ENCODE measurements around the gene RNF8.

The RNF8 gene

DNA sequence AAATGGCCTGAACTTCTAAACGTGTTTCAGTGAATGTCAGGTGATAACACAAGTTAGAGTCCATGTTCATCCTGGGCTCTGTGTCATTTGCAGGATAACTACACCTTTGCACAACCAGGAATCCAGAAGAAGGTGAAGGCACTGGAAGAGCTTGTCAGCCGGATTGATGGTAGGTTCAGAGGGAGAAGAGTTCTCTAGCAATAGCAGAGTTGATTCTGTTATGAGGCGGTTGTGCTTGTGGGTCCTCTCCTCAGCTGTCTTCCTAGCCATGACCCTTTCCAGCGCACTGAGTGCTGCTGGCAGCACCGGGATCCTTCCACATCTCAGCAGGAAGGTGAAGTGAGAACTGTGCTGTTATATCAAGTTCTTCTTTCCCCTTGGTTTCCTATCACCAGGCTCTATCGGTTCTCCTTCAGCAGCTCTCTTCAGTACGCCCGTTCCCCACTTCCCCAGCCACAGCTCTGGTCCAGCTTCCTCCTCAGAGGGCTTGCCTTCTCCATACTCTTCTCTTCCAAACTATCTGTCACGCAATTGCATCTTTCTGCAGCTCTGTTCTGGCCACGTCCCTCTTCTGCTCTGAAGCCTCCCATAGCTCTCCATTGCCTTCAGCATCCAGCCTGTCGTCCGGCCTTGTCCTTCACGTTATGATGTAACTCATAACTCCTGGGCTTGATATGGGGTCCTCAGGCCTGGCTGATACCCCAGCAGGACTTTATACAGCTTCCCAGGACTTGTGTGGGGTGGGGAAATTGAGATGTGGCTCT, 39.9 kb upstream of the RNF8 start:
- H3K4me3 ChIP-seq (ENCODE audit: low read length) = no peak overlapping the region
- H3K9me3 ChIP-seq (ENCODE audit: insufficient read depth, low read depth, low read length) = no peaks in the 10 kb centered on the region
- H3K36me3 ChIP-seq (ENCODE audit: insufficient read depth, low read depth, low read length) = peaks cover 66% of the 10 kb centered on the region
- H3K9ac ChIP-seq (ENCODE audit: low read depth, low read length) = no peak overlapping the region
- no peaks in the 10 kb centered on the region for H3K27me3 ChIP-seq (ENCODE audit: insufficient read depth, low read length)
- no peaks in the 10 kb centered on the region for H3K4me1 ChIP-seq (ENCODE audit: insufficient read depth, low read length)
- no peak overlapping the region for H3K27ac ChIP-seq (ENCODE audit: low read length)

DNA sequence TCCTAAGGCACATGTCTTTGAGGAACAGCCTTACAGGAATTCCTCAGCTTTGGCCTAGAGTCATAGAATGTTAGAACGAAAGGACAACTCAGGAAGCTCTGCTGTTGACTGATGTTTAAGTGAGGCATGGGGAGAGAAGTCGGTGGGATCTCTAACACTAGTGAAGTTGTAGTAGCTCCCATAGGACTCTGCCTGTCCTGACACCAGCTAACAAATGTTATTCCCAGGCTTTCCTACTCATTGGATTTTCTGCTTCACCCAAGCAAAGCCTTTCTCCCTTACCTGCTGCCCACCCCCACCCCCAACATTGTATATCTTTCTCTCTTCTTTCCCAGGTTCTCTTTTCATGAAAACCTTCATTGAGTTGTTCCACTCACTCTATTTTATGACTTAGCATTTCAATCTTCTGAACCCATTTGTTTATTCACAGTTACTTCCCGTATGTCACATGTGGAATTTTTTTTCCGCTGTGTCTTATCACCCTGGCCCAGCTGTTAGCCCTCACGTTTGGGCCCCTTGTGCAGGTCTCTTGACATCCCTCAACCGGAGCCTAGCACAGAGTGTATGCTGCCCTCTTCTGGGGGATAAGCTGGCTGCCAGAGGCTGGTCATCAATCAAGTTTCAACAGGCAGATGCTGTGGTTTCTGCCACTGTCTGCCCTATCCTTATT, 39.2 kb upstream of the RNF8 start:
- no peak overlapping the region for H3K4me3 ChIP-seq (ENCODE audit: low read length)
- H3K9me3 ChIP-seq (ENCODE audit: insufficient read depth, low read depth, low read length) = no peaks in the 10 kb centered on the region
- H3K27ac ChIP-seq (ENCODE audit: low read length) = no peak overlapping the region
- no peak overlapping the region for H3K9ac ChIP-seq (ENCODE audit: low read depth, low read length)
- no peaks in the 10 kb centered on the region for H3K4me1 ChIP-seq (ENCODE audit: insufficient read depth, low read length)
- H3K27me3 ChIP-seq (ENCODE audit: insufficient read depth, low read length) = no peaks in the 10 kb centered on the region
- H3K36me3 ChIP-seq (ENCODE audit: insufficient read depth, low read depth, low read length) = peaks cover 72% of the 10 kb centered on the region

DNA sequence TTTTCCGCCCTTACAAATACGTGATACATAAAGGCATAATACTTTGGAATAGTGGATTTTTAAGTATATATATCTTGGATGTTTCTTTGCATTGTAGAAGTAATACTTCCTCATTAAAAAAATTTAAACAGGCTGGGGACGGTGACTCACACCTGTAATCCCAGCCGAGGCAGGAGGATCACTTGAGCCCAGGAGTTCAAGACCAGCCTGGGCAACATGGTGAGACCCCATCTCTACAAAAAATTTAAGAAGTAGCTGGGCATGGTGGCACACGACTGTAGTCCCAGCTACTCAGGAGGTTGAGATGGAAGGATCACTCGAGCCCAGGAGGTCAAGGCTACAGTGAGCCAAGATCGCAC, 38.6 kb upstream of the RNF8 start:
- Histone ChIP-seq H3K36me3 (ENCODE audit: insufficient read depth, low read depth, low read length) (peaks cover 77% of the 10 kb centered on the region), H3K27me3 (ENCODE audit: insufficient read depth, low read length) (no peaks in the 10 kb centered on the region), H3K9me3 (ENCODE audit: insufficient read depth, low read depth, low read length) (no peaks in the 10 kb centered on the region), H3K4me3 (ENCODE audit: low read length) (no peak overlapping the region), H3K4me1 (ENCODE audit: insufficient read depth, low read length) (no peaks in the 10 kb centered on the region), H3K9ac (ENCODE audit: low read depth, low read length) (no peak overlapping the region), H3K27ac (ENCODE audit: low read length) (no peak overlapping the region)

DNA sequence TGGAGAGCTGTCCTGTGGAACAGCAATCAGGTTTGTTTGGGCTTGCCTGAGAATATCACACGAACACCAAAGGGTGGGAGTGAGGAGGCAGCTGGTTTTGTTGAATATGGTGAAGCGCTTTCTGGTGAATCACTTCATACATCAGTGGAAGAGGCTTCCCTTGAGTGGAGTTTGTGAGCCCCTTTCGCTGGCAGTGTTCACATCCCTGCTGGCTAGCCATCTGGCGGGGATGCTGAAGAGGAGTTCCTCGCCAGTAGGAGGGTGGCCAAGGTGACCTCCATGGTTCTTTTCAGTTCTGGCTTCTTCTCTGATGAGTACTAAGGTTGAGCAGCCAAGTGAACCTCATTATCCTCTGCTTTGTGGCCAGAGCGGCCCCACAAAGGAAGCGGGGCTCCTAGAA, 37.7 kb upstream of the RNF8 start:
- Histone ChIP-seq H3K9ac (ENCODE audit: low read depth, low read length) (no peak overlapping the region), H3K27ac (ENCODE audit: low read length) (no peak overlapping the region), H3K27me3 (ENCODE audit: insufficient read depth, low read length) (no peaks in the 10 kb centered on the region), H3K36me3 (ENCODE audit: insufficient read depth, low read depth, low read length) (peaks cover 87% of the 10 kb centered on the region), H3K4me3 (ENCODE audit: low read length) (no peak overlapping the region), H3K9me3 (ENCODE audit: insufficient read depth, low read depth, low read length) (no peaks in the 10 kb centered on the region), H3K4me1 (ENCODE audit: insufficient read depth, low read length) (no peaks in the 10 kb centered on the region)

DNA sequence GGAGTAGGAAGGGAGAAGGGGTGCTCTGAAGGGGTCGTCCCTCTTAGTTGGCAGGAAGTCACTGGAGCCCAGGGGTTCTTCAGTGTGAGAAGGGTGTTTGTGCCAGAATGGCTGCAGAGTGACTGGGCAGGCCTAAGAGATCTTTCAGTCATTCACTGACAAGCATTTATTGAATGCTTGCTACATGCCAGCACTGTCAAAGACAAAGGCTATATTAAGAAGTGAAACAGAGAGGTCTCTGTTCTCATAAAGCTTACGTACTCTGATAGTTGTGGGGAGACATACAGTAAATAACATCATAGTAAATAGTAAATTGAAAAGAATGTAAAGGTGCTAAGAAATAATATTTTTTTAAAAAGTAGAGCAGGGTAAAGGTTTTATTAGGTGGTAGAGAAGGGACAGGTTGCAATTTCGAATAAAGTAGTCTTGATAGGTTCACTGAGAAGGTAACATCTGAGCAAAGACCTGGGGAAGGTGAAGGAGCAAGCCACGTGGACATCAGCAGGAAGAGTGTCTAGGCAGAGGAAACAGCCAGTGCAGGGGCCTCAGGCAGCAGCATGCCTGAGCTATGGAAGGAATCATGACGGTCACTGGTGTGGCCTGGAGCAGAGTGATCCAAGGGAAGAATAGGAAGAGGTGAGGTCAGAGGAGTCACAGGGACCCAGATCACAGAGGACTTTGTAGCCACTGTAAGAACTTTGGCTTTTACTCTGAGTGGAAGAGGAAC, 36.3 kb upstream of the RNF8 start:
- Histone ChIP-seq H3K27me3 (ENCODE audit: insufficient read depth, low read length) (no peaks in the 10 kb centered on the region), H3K27ac (ENCODE audit: low read length) (no peak overlapping the region), H3K36me3 (ENCODE audit: insufficient read depth, low read depth, low read length) (peaks cover 92% of the 10 kb centered on the region), H3K9me3 (ENCODE audit: insufficient read depth, low read depth, low read length) (no peaks in the 10 kb centered on the region), H3K9ac (ENCODE audit: low read depth, low read length) (no peak overlapping the region), H3K4me1 (ENCODE audit: insufficient read depth, low read length) (no peaks in the 10 kb centered on the region), H3K4me3 (ENCODE audit: low read length) (no peak overlapping the region)

DNA sequence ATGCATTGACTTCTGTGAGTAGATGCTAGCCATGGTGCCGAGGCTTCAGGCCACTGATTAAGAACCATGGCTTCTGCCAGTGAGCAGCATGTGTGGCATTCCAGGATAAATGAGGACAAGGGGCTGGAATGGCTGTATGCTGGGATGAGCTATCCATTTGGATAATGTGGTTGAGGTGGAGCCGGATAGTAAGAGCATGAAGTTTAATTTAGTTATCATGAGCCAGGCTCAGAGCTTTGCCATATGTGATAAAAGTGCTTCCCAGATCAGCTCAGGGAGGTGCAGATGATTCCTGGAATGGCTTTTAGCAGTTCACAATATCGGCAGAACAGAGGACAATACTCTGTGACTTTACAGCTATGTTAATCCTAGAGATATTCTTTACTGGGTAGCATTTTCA, 34.6 kb upstream of the RNF8 start:
- Histone ChIP-seq H3K4me1 (ENCODE audit: insufficient read depth, low read length) (no peaks in the 10 kb centered on the region), H3K4me3 (ENCODE audit: low read length) (no peak overlapping the region), H3K9ac (ENCODE audit: low read depth, low read length) (no peak overlapping the region), H3K27me3 (ENCODE audit: insufficient read depth, low read length) (no peaks in the 10 kb centered on the region), H3K9me3 (ENCODE audit: insufficient read depth, low read depth, low read length) (no peaks in the 10 kb centered on the region), H3K27ac (ENCODE audit: low read length) (no peak overlapping the region), H3K36me3 (ENCODE audit: insufficient read depth, low read depth, low read length) (peaks cover 76% of the 10 kb centered on the region)

DNA sequence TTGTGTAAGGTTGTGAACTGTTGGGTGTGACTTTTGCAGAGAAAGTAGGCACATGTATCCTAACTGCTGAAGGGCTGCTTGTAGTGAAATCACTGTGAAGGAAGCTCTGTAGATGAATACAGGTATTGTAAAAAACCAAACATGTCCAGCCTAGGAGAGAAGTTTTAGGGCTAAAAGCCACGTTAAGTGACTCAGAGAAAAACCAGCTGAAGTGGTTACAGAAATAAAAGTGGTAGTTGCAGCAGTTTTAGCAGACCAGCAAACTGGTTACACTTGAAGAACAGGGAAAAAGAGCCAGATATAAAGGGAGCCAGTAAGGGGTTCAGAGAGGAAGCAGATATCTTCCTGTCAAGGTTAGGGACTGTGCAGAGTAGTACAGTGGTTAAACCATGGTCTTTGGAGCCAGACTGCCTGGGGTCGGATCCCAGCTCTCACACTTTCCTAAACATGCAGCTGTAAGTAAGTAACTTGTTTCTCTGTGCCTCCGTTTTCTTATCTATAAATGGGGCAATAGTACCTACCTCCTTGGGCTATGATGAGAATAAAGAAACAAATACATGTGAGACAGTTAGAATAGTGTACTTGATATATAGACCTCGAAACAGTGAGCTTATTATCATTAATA, 33.8 kb upstream of the RNF8 start:
- Histone ChIP-seq H3K4me3 (ENCODE audit: low read length) (no peak overlapping the region), H3K27ac (ENCODE audit: low read length) (no peak overlapping the region), H3K4me1 (ENCODE audit: insufficient read depth, low read length) (no peaks in the 10 kb centered on the region), H3K9me3 (ENCODE audit: insufficient read depth, low read depth, low read length) (no peaks in the 10 kb centered on the region), H3K36me3 (ENCODE audit: insufficient read depth, low read depth, low read length) (peaks cover 75% of the 10 kb centered on the region), H3K27me3 (ENCODE audit: insufficient read depth, low read length) (no peaks in the 10 kb centered on the region), H3K9ac (ENCODE audit: low read depth, low read length) (no peak overlapping the region)

DNA sequence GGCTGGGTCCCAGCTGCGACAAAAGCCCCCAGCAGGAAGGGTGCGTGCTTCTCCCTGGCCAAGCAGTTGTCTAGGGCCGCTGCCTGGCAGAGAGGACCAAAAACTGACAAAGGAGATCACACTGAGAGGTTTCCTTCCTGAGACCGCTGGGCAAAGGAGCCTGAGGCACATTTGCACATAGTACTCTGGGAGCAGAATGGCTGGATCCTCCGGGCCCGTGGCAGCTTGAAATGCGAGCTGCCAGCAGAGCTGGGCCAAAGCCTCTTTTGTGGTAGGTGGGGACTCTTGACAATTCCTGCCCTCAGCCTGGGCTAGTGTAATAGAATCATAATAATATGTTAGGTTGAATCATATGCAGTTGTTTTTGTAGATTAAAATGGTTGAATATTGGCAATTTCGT, 33.1 kb upstream of the RNF8 start:
- Histone ChIP-seq H3K9me3 (ENCODE audit: insufficient read depth, low read depth, low read length) (no peaks in the 10 kb centered on the region), H3K27ac (ENCODE audit: low read length) (no peak overlapping the region), H3K36me3 (ENCODE audit: insufficient read depth, low read depth, low read length) (peaks cover 68% of the 10 kb centered on the region), H3K4me3 (ENCODE audit: low read length) (no peak overlapping the region), H3K27me3 (ENCODE audit: insufficient read depth, low read length) (no peaks in the 10 kb centered on the region), H3K9ac (ENCODE audit: low read depth, low read length) (no peak overlapping the region), H3K4me1 (ENCODE audit: insufficient read depth, low read length) (no peaks in the 10 kb centered on the region)

DNA sequence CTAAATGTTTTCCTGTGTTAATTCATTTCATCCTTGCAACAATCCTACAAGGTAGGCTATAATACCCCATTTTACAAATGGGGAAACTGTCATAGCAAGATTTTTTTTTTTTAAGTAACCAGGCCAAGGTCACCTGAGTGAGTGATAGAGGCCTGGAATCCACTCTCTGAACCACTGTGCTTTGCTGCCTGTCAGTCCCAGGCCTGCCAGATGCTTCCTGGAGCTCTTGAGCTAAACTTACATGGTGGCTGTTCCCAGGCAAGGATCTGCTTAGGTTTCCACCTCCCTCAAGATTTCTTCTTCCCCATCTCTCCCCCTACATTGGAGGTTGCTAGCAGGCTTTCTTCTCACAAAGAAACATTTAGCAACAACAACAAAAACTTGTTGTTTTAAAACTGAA, 32.7 kb upstream of the RNF8 start:
- Histone ChIP-seq H3K36me3 (ENCODE audit: insufficient read depth, low read depth, low read length) (peaks cover 64% of the 10 kb centered on the region), H3K4me3 (ENCODE audit: low read length) (no peak overlapping the region), H3K27me3 (ENCODE audit: insufficient read depth, low read length) (no peaks in the 10 kb centered on the region), H3K4me1 (ENCODE audit: insufficient read depth, low read length) (no peaks in the 10 kb centered on the region), H3K9me3 (ENCODE audit: insufficient read depth, low read depth, low read length) (no peaks in the 10 kb centered on the region), H3K27ac (ENCODE audit: low read length) (no peak overlapping the region), H3K9ac (ENCODE audit: low read depth, low read length) (no peak overlapping the region)

DNA sequence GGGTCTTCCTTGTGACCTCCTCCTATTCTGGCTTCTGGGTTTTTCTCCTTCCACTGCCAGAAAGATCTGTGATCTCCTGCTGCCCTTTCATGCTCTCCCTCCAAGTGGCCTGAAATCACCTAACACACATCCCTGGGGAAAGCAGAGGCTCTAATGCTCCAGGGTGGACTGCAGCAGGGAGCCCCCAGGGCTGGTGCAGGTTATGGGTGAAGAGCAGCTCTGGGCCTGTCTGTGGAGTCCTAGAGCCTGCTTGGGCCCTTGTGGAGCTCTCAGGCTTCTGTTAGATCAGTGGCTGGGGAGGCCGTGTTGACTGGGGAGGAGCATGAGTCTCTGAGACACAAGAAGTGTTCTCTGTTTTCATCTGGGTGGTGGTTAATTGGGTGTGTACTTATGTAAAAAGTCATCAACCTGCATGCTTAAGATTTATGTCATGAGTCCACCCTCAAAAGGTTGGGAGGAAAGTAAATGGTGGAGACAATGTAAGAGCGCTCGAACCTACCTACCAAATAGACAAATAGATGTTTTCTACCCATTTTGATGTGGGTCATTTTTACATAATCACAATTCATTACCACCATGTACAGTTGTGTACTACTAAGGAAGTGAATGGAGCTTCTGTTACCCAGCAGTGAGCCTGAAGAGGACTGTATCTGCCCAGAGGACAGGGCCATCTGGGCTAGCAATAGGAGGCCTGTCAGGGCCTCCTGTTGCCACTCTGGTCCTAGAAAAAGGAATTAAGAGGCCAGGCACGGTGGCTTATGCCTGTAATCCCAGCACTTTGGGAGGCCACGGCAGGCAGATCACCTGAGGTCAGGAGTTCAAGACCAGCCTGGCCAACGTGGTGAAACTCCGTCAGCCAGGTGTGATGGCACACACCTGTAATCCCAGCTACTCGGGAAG, 32.0 kb upstream of the RNF8 start:
- Histone ChIP-seq H3K36me3 (ENCODE audit: insufficient read depth, low read depth, low read length) (peaks cover 57% of the 10 kb centered on the region), H3K4me3 (ENCODE audit: low read length) (no peak overlapping the region), H3K9me3 (ENCODE audit: insufficient read depth, low read depth, low read length) (no peaks in the 10 kb centered on the region), H3K4me1 (ENCODE audit: insufficient read depth, low read length) (no peaks in the 10 kb centered on the region), H3K9ac (ENCODE audit: low read depth, low read length) (no peak overlapping the region), H3K27me3 (ENCODE audit: insufficient read depth, low read length) (no peaks in the 10 kb centered on the region), H3K27ac (ENCODE audit: low read length) (no peak overlapping the region)

DNA sequence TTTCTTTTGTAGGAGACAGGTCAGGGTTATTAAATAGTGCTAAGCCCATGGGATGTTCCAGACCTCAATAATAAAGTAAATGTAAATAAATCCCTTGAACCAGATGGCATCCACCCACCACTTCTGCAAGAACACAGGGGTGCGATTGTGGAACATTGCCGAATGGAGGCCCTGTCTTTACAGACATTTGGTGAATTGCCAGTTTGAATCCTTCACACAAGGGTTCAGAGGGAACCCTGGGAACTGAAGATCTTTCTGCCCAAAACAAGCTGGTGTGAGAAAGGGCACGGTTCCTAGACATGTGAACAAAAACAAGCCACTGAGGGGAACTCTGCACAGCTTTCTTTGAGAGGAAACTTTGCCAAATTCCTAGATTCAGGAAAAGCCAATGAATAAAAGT, 30.2 kb upstream of the RNF8 start:
- no peaks in the 10 kb centered on the region for H3K9me3 ChIP-seq (ENCODE audit: insufficient read depth, low read depth, low read length)
- no peaks in the 10 kb centered on the region for H3K4me1 ChIP-seq (ENCODE audit: insufficient read depth, low read length)
- no peaks in the 10 kb centered on the region for H3K27me3 ChIP-seq (ENCODE audit: insufficient read depth, low read length)
- no peak overlapping the region for H3K9ac ChIP-seq (ENCODE audit: low read depth, low read length)
- peaks cover 39% of the 10 kb centered on the region for H3K36me3 ChIP-seq (ENCODE audit: insufficient read depth, low read depth, low read length)
- no peak overlapping the region for H3K27ac ChIP-seq (ENCODE audit: low read length)
- H3K4me3 ChIP-seq (ENCODE audit: low read length) = no peak overlapping the region

All from iPS-20b (cell line).